Osteoblast (primary cell): ENCODE measurements around the gene NAT8. TPM values are rescaled to one million over a fixed set of nuclear protein-coding genes. Genes with fewer than 3 reads are reported as not detected.
"Not testable (repeated sequence)": the region's sequence is repeated elsewhere in the genome, so short reads cannot be mapped to it uniquely, and the experiment has no call there.

Source experiments
- DNase-seq: peaks from one replicate; pipeline ENCODE4 v3.0.0; 2011; ENCODE audit warnings: low spot score, mixed read lengths; ENCODE audit not compliant: insufficient read length; ENCODE audit errors: missing footprints
- H2AFZ ChIP-seq: 2 replicates; pipeline ENCODE4 v1.6.0; 2011; ENCODE audit warnings: mild to moderate bottlenecking, low read length
- H3K27ac ChIP-seq: 2 replicates; pipeline ENCODE4 v1.5.1; 2011; ENCODE audit warnings: mild to moderate bottlenecking, low read depth, low read length, moderate library complexity
- H3K27me3 ChIP-seq: 2 replicates; pipeline ENCODE4 v1.6.0; 2012; ENCODE audit warnings: mild to moderate bottlenecking, control low read depth, inconsistent platforms, low read length, moderate library complexity; ENCODE audit not compliant: insufficient read depth
- H3K36me3 ChIP-seq: 2 replicates; pipeline ENCODE4 v1.5.1; 2011; ENCODE audit warnings: mild to moderate bottlenecking, low read length, control low read depth, moderate library complexity; ENCODE audit not compliant: insufficient read depth
- H3K4me1 ChIP-seq: 2 replicates; pipeline ENCODE4 v1.5.1; 2011; ENCODE audit warnings: mild to moderate bottlenecking, low read length, control low read depth, moderate library complexity; ENCODE audit not compliant: insufficient read depth
- H3K4me2 ChIP-seq: 2 replicates; pipeline ENCODE4 v1.6.0; 2011; ENCODE audit warnings: mild to moderate bottlenecking, low read length; ENCODE audit not compliant: insufficient read depth
- H3K4me3 ChIP-seq: fragments of 200-600 bp; sonication (generic); 3 replicates; pipeline ENCODE4 v1.5.1; 2012; ENCODE audit warnings: mild to moderate bottlenecking, low read length, inconsistent platforms; ENCODE audit not compliant: insufficient read depth
- H3K79me2 ChIP-seq: 2 replicates; pipeline ENCODE4 v1.6.0; 2012; ENCODE audit warnings: mild to moderate bottlenecking, low read length, control low read depth, inconsistent platforms; ENCODE audit not compliant: insufficient read depth
- H3K9me3 ChIP-seq: 2 replicates; pipeline ENCODE4 v1.5.1; 2011; ENCODE audit warnings: low read depth, low read length, control low read depth
- H4K20me1 ChIP-seq: 2 replicates; pipeline ENCODE4 v1.6.0; 2012; ENCODE audit warnings: mild to moderate bottlenecking, low read length, control low read depth; ENCODE audit not compliant: insufficient read depth
- CTCF ChIP-seq: IDR thresholded peaks from 2 replicates; pipeline ENCODE4 v1.5.1; 2011; ENCODE audit warnings: mild to moderate bottlenecking, low read depth, low read length, moderate library complexity; ENCODE audit errors: extremely low read depth
- total RNA-seq: library from RNA; depleted of rRNA; stranded (reverse); fragments of >200 nt; gene quantifications from 2 replicates; pipeline ENCODE4 v1.2.3, GENCODE V29; 2012

Gene NAT8
- total RNA-seq: not detected in 2 replicates

GRCh38 chr2:73642338-73643018, at the start of gene NAT8:
NAT8 (minus strand) TSS chr2:73642422; CDS start chr2:73641628, 794 bp downstream.
- DNase-seq: no peak
- Histone ChIP-seq H4K20me1 (no peaks in the 10 kb centered on the region), H3K9me3 (no peaks in the 10 kb centered on the region), H3K4me1 (no peaks in the 10 kb centered on the region), H2AFZ (no peak within 1 kb of the TSS), H3K27me3 (no peaks in the 10 kb centered on the region), H3K4me2 (no peak within 1 kb of the TSS), H3K79me2 (no peaks in the 10 kb centered on the region), H3K27ac (no peak within 1 kb of the TSS), H3K4me3 (no peak within 1 kb of the TSS), H3K36me3 (no peaks in the 10 kb centered on the region)
- no peak for TF ChIP-seq CTCF

GRCh38 chr2:73690372-73691088, 48.3 kb upstream of the NAT8 start:
- not testable (repeated sequence) for H2AFZ ChIP-seq, H3K4me3 ChIP-seq, H3K4me1 ChIP-seq, H3K4me2 ChIP-seq, H4K20me1 ChIP-seq, H3K27ac ChIP-seq, H3K9me3 ChIP-seq, DNase-seq, H3K36me3 ChIP-seq, H3K79me2 ChIP-seq, H3K27me3 ChIP-seq
- TF ChIP-seq CTCF: peak; percentile 48

- not testable (repeated sequence) for H3K79me2 ChIP-seq, H3K27me3 ChIP-seq, H3K4me1 ChIP-seq, H3K27ac ChIP-seq, H3K4me3 ChIP-seq, DNase-seq, H2AFZ ChIP-seq, H3K36me3 ChIP-seq, H3K4me2 ChIP-seq, H3K9me3 ChIP-seq, H4K20me1 ChIP-seq
Measured at GRCh38 chr2:73688494-73688893, 46.3 kb upstream of the NAT8 start.

- H3K9me3 ChIP-seq: no peaks in the 10 kb centered on the region
- peak overlapping the region; percentile 37 for H2AFZ ChIP-seq
- H4K20me1 ChIP-seq: no peaks in the 10 kb centered on the region
- no peaks in the 10 kb centered on the region for H3K36me3 ChIP-seq
- H3K4me3 ChIP-seq: no peak overlapping the region
- H3K4me2 ChIP-seq: peak overlapping the region; percentile 13
- peak; percentile 47 for DNase-seq
- H3K27ac ChIP-seq: no peak overlapping the region
- H3K4me1 ChIP-seq: no peaks in the 10 kb centered on the region
- no peaks in the 10 kb centered on the region for H3K79me2 ChIP-seq
- H3K27me3 ChIP-seq: peaks cover 4% of the 10 kb centered on the region
- no peak for TF ChIP-seq CTCF
Measured at GRCh38 chr2:73685764-73686438, 43.7 kb upstream of the NAT8 start.

GRCh38 chr2:73684905-73685304, 42.7 kb upstream of the NAT8 start:
- not testable (repeated sequence) for H3K4me3 ChIP-seq, H3K79me2 ChIP-seq, H3K4me2 ChIP-seq, H3K27me3 ChIP-seq, H2AFZ ChIP-seq, H3K9me3 ChIP-seq, DNase-seq, H3K36me3 ChIP-seq, H3K4me1 ChIP-seq, H3K27ac ChIP-seq, H4K20me1 ChIP-seq

GRCh38 chr2:73684325-73684724, 42.1 kb upstream of the NAT8 start:
- H3K4me2 ChIP-seq, H3K27ac ChIP-seq, H3K36me3 ChIP-seq, H3K4me3 ChIP-seq, H4K20me1 ChIP-seq, H3K79me2 ChIP-seq, H2AFZ ChIP-seq, H3K9me3 ChIP-seq, H3K27me3 ChIP-seq, H3K4me1 ChIP-seq, DNase-seq: not testable (repeated sequence)
